DOHH2 (cell line): ENCODE data around the gene RNF2.

Experiments
- H3F3A ChIP-seq: fragments of 200-600 bp; sonication (generic), shearing (Covaris generic); 2 replicates; pipeline ENCODE4 v1.6.0; 2016; ENCODE audit warnings: antibody characterized with exemption, mild to moderate bottlenecking; ENCODE audit not compliant: control insufficient read depth, insufficient read depth
- H3K27ac ChIP-seq: fragments of 200-600 bp; sonication (generic); 2 replicates; pipeline ENCODE4 v1.5.1; 2014; ENCODE audit warnings: low read depth, mild to moderate bottlenecking, low read length, moderate library complexity
- H3K27me3 ChIP-seq: fragments of 200-600 bp; sonication (generic); 2 replicates; pipeline ENCODE4 v1.6.1; 2014; ENCODE audit warnings: mild to moderate bottlenecking, low read length, mixed read lengths; ENCODE audit not compliant: control insufficient read depth
- H3K36me3 ChIP-seq: fragments of 200-600 bp; sonication (generic); 2 replicates; pipeline ENCODE4 v1.6.1; 2014; ENCODE audit warnings: mild to moderate bottlenecking, low read length, moderate library complexity, mixed read lengths; ENCODE audit not compliant: control insufficient read depth
- H3K4me1 ChIP-seq: fragments of 200-600 bp; sonication (generic); 2 replicates; pipeline ENCODE4 v1.6.1; 2014; ENCODE audit warnings: mild to moderate bottlenecking, low read length, mixed read lengths; ENCODE audit not compliant: control insufficient read depth
- H3K4me2 ChIP-seq: fragments of 200-600 bp; sonication (generic); 2 replicates; pipeline ENCODE4 v1.6.0; 2014; ENCODE audit warnings: mild to moderate bottlenecking, low read length, moderate library complexity
- H3K4me3 ChIP-seq: fragments of 200-600 bp; sonication (generic); 2 replicates; pipeline ENCODE4 v1.5.1; 2014; ENCODE audit warnings: mild to moderate bottlenecking, low read length, mixed read lengths
- H3K79me2 ChIP-seq: fragments of 200-600 bp; sonication (generic); 2 replicates; pipeline ENCODE4 v1.6.1; 2014; ENCODE audit warnings: mild to moderate bottlenecking, low read length, mixed read lengths; ENCODE audit not compliant: control insufficient read depth
- H3K9me2 ChIP-seq: fragments of 200-600 bp; sonication (generic); replicated peaks from 2 replicates; pipeline ENCODE4 v1.6.1; 2014; ENCODE audit warnings: mild to moderate bottlenecking, low read length, mixed read lengths; ENCODE audit not compliant: control insufficient read depth
- H3K9me3 ChIP-seq: fragments of 200-600 bp; sonication (generic); 2 replicates; pipeline ENCODE4 v1.6.1; 2014; ENCODE audit warnings: antibody characterized with exemption, low read length, mixed read lengths; ENCODE audit not compliant: control insufficient read depth, insufficient read depth
- H4K20me1 ChIP-seq: fragments of 200-600 bp; sonication (generic); 2 replicates; pipeline ENCODE4 v1.6.0; 2014; ENCODE audit warnings: low read depth, mild to moderate bottlenecking, antibody characterized with exemption, low read length, moderate library complexity; ENCODE audit not compliant: control insufficient read depth, insufficient read depth
- EZH2phosphoT487 ChIP-seq: fragments of 200-600 bp; sonication (generic); IDR thresholded peaks from 2 replicates; pipeline ENCODE4 v1.6.1; 2017; ENCODE audit warnings: borderline replicate concordance, mild to moderate bottlenecking, antibody characterized with exemption, low read length, moderate library complexity, mixed read lengths
- TF ChIP-seq, protein P1 (sequence below): fragments of 200-600 bp; sonication (generic); IDR thresholded peaks from one replicate; pipeline ENCODE4 v1.5.1; 2014; ENCODE audit warnings: antibody characterized with exemption, mild to moderate bottlenecking, low read depth, low read length; ENCODE audit not compliant: poor library complexity, severe bottlenecking

Gene RNF2

DNA sequence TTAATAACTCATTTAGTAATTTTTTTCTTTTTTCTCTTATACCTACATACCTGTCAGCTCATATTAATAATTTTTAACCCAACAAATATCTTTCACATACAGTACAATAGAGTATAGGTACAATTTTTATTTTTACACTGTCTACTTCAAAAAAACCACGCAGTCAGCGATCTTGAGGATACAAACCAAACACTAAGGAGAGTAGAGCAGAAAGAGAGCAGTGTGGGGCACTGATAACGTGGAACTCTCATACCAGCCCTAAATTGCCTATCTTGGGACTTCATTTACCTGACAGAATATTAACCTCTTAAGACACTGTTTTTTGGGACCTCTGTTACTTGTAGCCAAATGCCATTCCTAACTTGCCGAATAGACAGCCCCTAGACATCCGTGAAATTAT is 105.9 kb downstream of the RNF2 start:
- peaks cover 51% of the 10 kb centered on the region for H3K36me3 ChIP-seq
- no peaks in the 10 kb centered on the region for H3K27me3 ChIP-seq
- peaks cover 15% of the 10 kb centered on the region for H3K4me1 ChIP-seq
- H3K27ac ChIP-seq: no peak overlapping the region
- H3F3A ChIP-seq: no peaks in the 10 kb centered on the region
- H4K20me1 ChIP-seq: no peaks in the 10 kb centered on the region
- no peak for TF ChIP-seq EZH2phosphoT487
- TF ChIP-seq, protein P1, sequence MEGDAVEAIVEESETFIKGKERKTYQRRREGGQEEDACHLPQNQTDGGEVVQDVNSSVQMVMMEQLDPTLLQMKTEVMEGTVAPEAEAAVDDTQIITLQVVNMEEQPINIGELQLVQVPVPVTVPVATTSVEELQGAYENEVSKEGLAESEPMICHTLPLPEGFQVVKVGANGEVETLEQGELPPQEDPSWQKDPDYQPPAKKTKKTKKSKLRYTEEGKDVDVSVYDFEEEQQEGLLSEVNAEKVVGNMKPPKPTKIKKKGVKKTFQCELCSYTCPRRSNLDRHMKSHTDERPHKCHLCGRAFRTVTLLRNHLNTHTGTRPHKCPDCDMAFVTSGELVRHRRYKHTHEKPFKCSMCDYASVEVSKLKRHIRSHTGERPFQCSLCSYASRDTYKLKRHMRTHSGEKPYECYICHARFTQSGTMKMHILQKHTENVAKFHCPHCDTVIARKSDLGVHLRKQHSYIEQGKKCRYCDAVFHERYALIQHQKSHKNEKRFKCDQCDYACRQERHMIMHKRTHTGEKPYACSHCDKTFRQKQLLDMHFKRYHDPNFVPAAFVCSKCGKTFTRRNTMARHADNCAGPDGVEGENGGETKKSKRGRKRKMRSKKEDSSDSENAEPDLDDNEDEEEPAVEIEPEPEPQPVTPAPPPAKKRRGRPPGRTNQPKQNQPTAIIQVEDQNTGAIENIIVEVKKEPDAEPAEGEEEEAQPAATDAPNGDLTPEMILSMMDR: no peak
- no peaks in the 10 kb centered on the region for H3K9me3 ChIP-seq
- H3K4me3 ChIP-seq: no peak overlapping the region
- no peak overlapping the region for H3K4me2 ChIP-seq
- H3K9me2 ChIP-seq: no peaks in the 10 kb centered on the region
- peaks cover 28% of the 10 kb centered on the region for H3K79me2 ChIP-seq
